Caco-2 (cell line): ENCODE data around the gene CDK14. TPM values are rescaled to one million over a fixed set of nuclear protein-coding genes. Genes with fewer than 3 reads are reported as not detected.
"Not testable (repeated sequence)": the region's sequence is repeated elsewhere in the genome, so short reads cannot be mapped to it uniquely, and the experiment has no call there.

ENCODE experiments used
- BruUV-seq: library from RNA; stranded (reverse); fragments of 400-500 nt; replicated peaks from 2 replicates; lab custom pipeline; 2021; lab: Mats Ljungman, UMichigan
- CTCF ChIA-PET: fragments of 300-600 bp; sonication (Branson Sonifier 250); formaldehyde crosslinking; loops from one replicate; lab custom pipeline; 2022; ENCODE audit warnings: antibody characterized with exemption; lab: Charles Lee
- POLR2A ChIA-PET: fragments of 300-600 bp; sonication (Branson Sonifier 250); formaldehyde crosslinking; loops from one replicate; lab custom pipeline; 2022; ENCODE audit warnings: antibody characterized with exemption; lab: Charles Lee
- DNase-seq, 2 experiments: peaks; one replicate each; pipeline versions ENCODE4 v3.0.0 to v3.0.0-alpha.2; 2020 to 2022
- H3K27me3 ChIP-seq: replicated peaks from 2 replicates; pipeline ENCODE4 v1.6.0; 2011; ENCODE audit warnings: low read length; ENCODE audit not compliant: control insufficient read depth, insufficient read depth
- H3K36me3 ChIP-seq: 2 replicates; pipeline ENCODE4 v1.5.1; 2011; ENCODE audit warnings: low read length; ENCODE audit not compliant: control insufficient read depth, insufficient read depth
- H3K4me1 ChIP-seq: fragments of 250-450 bp; sonication (Bioruptor Pico); 2 replicates; pipeline ENCODE4 v1.5.1; 2020; ENCODE audit warnings: mild to moderate bottlenecking
- H3K4me3 ChIP-seq: 2 replicates; pipeline ENCODE4 v1.5.1; 2011; ENCODE audit warnings: low read depth, mild to moderate bottlenecking, control low read depth, low read length
- H3K9me3 ChIP-seq: fragments of 250-450 bp; sonication (Bioruptor Pico); 2 replicates; pipeline ENCODE4 v1.5.1; 2020; ENCODE audit warnings: mild to moderate bottlenecking, moderate library complexity
- H3K27ac Mint-ChIP-seq: one replicate; pipeline ENCODE4 v1.8.0; 2022; ENCODE audit warnings: mixed read lengths; ENCODE audit not compliant: unreplicated experiment
- H3K27me3 Mint-ChIP-seq: one replicate; pipeline ENCODE4 v1.8.0; 2022; ENCODE audit warnings: mixed read lengths; ENCODE audit not compliant: insufficient read depth, unreplicated experiment
- H3K36me3 Mint-ChIP-seq: one replicate; pipeline ENCODE4 v1.8.0; 2022; ENCODE audit warnings: mild to moderate bottlenecking, mixed read lengths; ENCODE audit not compliant: insufficient read depth, unreplicated experiment
- H3K4me1 Mint-ChIP-seq: one replicate; pipeline ENCODE4 v1.8.0; 2022; ENCODE audit warnings: low read depth, mixed read lengths; ENCODE audit not compliant: unreplicated experiment
- H3K4me3 Mint-ChIP-seq: one replicate; pipeline ENCODE4 v1.8.0; 2022; ENCODE audit warnings: mild to moderate bottlenecking, moderate library complexity, mixed read lengths; ENCODE audit not compliant: unreplicated experiment
- H3K9me3 Mint-ChIP-seq: one replicate; pipeline ENCODE4 v1.8.0; 2022; ENCODE audit warnings: mixed read lengths; ENCODE audit not compliant: unreplicated experiment
- CTCF ChIP-seq, 2 experiments: fragments of 200-600 bp in 1 of 2; IDR thresholded peaks; 1 replicate in 1 of 2; 2 replicates in 1 of 2; pipeline versions ENCODE4 v1.5.1 to v1.8.0; 2011 to 2022; ENCODE audit warnings: antibody characterized with exemption in 1 of 2, control low read depth in 1 of 2, inconsistent platforms in 1 of 2, low read depth in 1 of 2, low read length in 1 of 2, mild to moderate bottlenecking in 1 of 2, moderate library complexity in 1 of 2; ENCODE audit not compliant: insufficient read depth in 1 of 2, severe bottlenecking in 1 of 2, unreplicated experiment in 1 of 2
- intact Hi-C: fragments of 100-400 bp; cut with micrococcal nuclease; formaldehyde crosslinking; loops from one replicate; pipeline ENCODE4 v1.10.0; 2022; ENCODE audit not compliant: unreplicated experiment
- total RNA-seq: library from RNA; stranded (reverse); gene quantifications from 2 replicates; pipeline ENCODE4 v1.2.3, GENCODE V29; 2022

CDK14 gene
- total RNA-seq, 1 experiment from 2014 or later: 18.2 TPM

GRCh38 chr7:91165846-91166230 lies 569.7 kb downstream of the CDK14 start:
- DNase-seq: no peak
- no peak overlapping the region for H3K4me3 ChIP-seq
- no peaks in the 10 kb centered on the region for H3K27me3 Mint-ChIP-seq
- H3K27me3 ChIP-seq: no peaks in the 10 kb centered on the region
- TF ChIP-seq CTCF (IDR thresholded peaks at IDR 0.05; ENCODE audit: insufficient read depth in 1 of 2, low read depth in 1 of 2, low read length in 1 of 2, severe bottlenecking in 1 of 2, unreplicated experiment in 1 of 2): no peak
- intact Hi-C loops: no loop called here
- no peaks in the 10 kb centered on the region for H3K9me3 Mint-ChIP-seq
- no peaks in the 10 kb centered on the region for H3K36me3 ChIP-seq
- H3K4me3 Mint-ChIP-seq: no peak overlapping the region
- ChIA-PET POLR2A (no interaction called here), CTCF (no interaction called here)
- H3K36me3 Mint-ChIP-seq: no peaks in the 10 kb centered on the region
- BruUV-seq: no TSS peak
- no peak overlapping the region for H3K27ac Mint-ChIP-seq
- no peaks in the 10 kb centered on the region for H3K4me1 ChIP-seq
- no peaks in the 10 kb centered on the region for H3K9me3 ChIP-seq
- no peaks in the 10 kb centered on the region for H3K4me1 Mint-ChIP-seq

- no peaks in the 10 kb centered on the region for H3K4me1 ChIP-seq
- no peaks in the 10 kb centered on the region for H3K9me3 ChIP-seq
- H3K4me1 Mint-ChIP-seq: no peaks in the 10 kb centered on the region
- no peaks in the 10 kb centered on the region for H3K27me3 Mint-ChIP-seq
- H3K4me3 ChIP-seq: no peak overlapping the region
- H3K4me3 Mint-ChIP-seq: no peak overlapping the region
- no peak overlapping the region for H3K27ac Mint-ChIP-seq
- H3K9me3 Mint-ChIP-seq: no peaks in the 10 kb centered on the region
- BruUV-seq: no TSS peak
- H3K36me3 Mint-ChIP-seq: no peaks in the 10 kb centered on the region
- ChIA-PET CTCF (no interaction called here), POLR2A (no interaction called here)
- no peaks in the 10 kb centered on the region for H3K36me3 ChIP-seq
- no peak for DNase-seq
- intact Hi-C loops: no loop called here
- H3K27me3 ChIP-seq: no peaks in the 10 kb centered on the region
- TF ChIP-seq CTCF (IDR thresholded peaks at IDR 0.05; ENCODE audit: insufficient read depth in 1 of 2, low read depth in 1 of 2, low read length in 1 of 2, severe bottlenecking in 1 of 2, unreplicated experiment in 1 of 2): no peak
Observed at GRCh38 chr7:91168871-91169829, 573.0 kb downstream of the CDK14 start.

DNA sequence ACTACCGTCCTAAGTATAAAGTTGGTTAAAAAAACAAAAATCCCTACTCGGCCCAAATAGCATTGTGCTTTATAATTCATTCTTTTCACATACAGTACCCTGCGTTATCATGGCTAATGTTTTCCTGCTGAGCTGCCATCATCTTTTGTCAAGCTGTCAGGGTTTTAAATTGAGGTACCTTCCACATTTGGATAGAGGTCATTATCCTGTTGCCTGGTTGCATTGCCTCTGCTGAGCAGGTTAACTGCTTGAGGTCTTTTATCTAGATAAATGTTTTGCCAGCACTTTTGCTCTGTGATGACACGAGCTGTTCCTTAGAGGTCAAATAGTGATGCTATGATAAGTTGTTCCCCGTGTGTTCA lies 573.7 kb downstream of the CDK14 start:
- Histone ChIP-seq H3K36me3 (no peaks in the 10 kb centered on the region), H3K9me3 (no peaks in the 10 kb centered on the region), H3K4me3 (no peak overlapping the region), H3K27me3 (no peaks in the 10 kb centered on the region), H3K4me1 (no peaks in the 10 kb centered on the region)
- Mint-ChIP-seq H3K4me1 (no peaks in the 10 kb centered on the region), H3K4me3 (no peak overlapping the region), H3K27ac (no peak overlapping the region), H3K27me3 (no peaks in the 10 kb centered on the region), H3K36me3 (no peaks in the 10 kb centered on the region), H3K9me3 (no peaks in the 10 kb centered on the region)
- DNase-seq: no peak
- ChIA-PET POLR2A (no interaction called here), CTCF (no interaction called here)
- no TSS peak for BruUV-seq
- intact Hi-C loops: no loop called here
- TF ChIP-seq CTCF (IDR thresholded peaks at IDR 0.05; ENCODE audit: insufficient read depth in 1 of 2, low read depth in 1 of 2, low read length in 1 of 2, severe bottlenecking in 1 of 2, unreplicated experiment in 1 of 2): no peak

DNA sequence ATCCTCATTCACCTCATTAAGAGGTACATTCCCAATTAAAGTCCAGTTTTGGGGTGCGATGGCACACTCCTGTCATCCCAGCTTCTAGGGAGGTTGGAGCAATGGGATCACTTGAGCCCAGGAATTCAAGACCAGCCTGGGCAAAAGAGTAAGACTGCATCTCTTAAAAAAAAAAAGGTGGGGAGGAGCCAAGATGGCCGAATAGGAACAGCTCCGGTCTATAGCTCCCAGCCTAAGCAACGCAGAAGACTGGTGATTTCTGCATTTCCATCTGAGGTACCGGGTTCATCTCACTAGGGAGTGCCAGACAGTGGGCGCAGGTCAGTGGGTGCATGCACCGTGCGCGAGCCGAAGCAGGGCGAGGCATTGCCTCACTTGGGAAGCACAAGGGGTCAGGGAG lies 577.1 kb downstream of the CDK14 start:
- H3K27ac Mint-ChIP-seq, BruUV-seq: not testable (repeated sequence)

More for the DNA sequence above, 577.1 kb downstream of the CDK14 start:
- intact Hi-C loops, CTCF ChIA-PET, POLR2A ChIA-PET, H3K36me3 ChIP-seq, H3K9me3 ChIP-seq, H3K4me1 ChIP-seq, H3K4me1 Mint-ChIP-seq, H3K27me3 Mint-ChIP-seq, H3K27me3 ChIP-seq, H3K4me3 Mint-ChIP-seq, H3K9me3 Mint-ChIP-seq, DNase-seq, H3K4me3 ChIP-seq, H3K36me3 Mint-ChIP-seq: not testable (repeated sequence)
